Pons (tissue), 1 donor: ENCODE results near the gene DTNB.
"Not testable (repeated sequence)": the region's sequence is repeated elsewhere in the genome, so short reads cannot be mapped to it uniquely, and the experiment has no call there.

Source experiments
- DNase-seq: peaks from one replicate; pipeline ENCODE4 v3.0.0-alpha.2; 2016; ENCODE audit warnings: low spot score

The DTNB gene

DNA sequence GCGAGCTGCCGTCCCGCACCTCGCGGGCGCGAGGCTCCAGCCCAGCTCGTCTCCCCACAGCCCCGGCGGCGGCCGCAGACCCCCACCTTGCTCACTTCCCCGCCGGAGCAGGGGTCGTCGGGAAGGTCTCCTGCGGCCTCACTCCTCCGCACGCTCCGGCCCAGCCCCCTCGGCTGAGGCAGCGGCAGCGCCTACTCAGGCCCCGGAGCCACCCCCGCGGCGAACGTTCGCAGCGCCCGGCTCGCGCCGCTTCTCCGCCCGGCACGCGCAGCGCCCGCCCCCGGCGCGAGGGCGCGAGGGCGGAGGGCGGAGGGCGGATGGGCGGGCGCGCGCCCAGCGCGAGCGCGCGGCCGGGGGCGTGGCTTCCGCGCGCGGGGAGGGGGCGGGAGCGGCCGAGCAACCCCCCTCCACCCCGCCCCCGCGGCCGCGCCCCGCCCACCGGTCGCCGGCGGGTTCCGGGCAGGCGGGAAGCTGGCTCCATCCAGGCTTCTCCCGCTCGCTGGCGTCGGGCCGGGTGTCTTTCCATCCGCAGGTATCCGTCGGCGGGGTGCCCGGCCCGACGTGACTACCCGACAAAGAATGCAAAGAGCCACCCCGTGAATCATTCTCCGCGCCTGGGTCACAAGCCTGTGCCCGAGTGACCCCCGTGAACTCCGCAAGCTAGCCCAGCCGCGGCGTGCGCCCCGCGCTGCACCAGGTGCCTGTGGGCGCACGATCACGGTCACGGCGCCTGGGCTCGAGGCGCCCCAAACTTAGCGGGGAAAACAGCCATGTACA is at the start of gene DTNB:
Gene DTNB (minus strand): TSS at position 278 of the 777 bp plus-strand sequence. CDS start 20,917 bp downstream, outside the sequence.
- peak; percentile 67 for DNase-seq

- no peak for DNase-seq
Observed at GRCh38 chr2:25722224-25722623, 48.8 kb upstream of the DTNB start.

DNA sequence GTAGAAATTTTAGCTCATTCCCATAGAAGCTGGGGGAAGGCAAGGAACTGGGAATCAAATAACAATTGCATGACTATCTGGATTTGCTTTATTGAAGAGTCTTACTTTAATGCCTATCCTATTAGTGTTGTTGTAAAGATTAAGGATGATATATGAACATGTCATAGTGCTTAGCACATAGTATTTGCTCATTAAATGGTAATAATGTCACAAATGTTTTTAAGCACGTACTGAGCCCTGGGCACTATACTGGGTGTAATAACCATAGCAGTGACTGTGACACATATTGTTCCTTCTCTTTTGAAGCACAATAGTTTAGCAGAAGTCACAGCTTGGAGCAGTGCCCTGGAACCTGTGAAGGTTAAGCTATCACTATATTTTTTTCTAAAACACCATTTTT is 47.2 kb upstream of the DTNB start:
- no peak for DNase-seq

GRCh38 chr2:25714740-25715139 is 41.4 kb upstream of the DTNB start:
- DNase-seq: no peak

DNA sequence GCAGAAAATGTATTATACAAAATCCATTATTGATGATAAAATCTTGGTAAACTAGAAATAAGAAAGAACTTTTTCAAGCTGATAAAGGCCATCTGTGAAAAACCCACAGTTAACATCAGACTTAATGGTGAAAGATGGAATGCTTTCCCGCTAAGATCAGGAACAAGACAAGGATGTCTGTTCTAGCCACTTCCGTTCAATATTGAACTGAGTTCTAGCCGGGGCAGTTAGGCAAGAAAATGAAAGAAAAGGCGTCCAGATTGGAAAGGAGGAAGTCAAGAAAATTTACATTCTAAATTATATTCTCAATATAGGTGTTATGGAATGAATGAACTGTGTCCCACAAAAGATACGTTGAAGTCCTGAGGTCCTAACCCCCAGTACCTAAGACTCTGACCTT is 39.1 kb upstream of the DTNB start:
- no peak for DNase-seq

GRCh38 chr2:25711675-25712354 is 38.4 kb upstream of the DTNB start:
- peak; percentile 37 for DNase-seq

- DNase-seq: no peak
Observed at GRCh38 chr2:25710750-25711149, 37.4 kb upstream of the DTNB start.

DNA sequence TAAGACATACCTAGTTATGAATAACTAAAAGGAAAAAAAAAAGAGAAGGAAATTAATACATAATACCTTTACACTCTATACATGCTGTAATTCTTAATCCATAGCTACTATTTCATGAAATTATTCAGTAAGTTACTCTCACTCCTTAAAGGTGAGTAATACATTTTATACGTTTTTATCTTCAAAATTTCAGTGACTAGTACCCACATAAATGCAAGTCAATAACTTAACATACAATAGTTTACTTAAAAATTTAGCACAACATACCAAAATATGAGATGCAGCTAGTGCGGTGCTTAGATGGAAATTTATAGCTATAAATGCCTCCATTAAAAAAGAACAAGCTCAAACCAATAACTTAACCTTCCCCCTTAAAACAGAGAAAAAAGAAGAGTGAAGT is 36.0 kb upstream of the DTNB start:
- no peak for DNase-seq

DNA sequence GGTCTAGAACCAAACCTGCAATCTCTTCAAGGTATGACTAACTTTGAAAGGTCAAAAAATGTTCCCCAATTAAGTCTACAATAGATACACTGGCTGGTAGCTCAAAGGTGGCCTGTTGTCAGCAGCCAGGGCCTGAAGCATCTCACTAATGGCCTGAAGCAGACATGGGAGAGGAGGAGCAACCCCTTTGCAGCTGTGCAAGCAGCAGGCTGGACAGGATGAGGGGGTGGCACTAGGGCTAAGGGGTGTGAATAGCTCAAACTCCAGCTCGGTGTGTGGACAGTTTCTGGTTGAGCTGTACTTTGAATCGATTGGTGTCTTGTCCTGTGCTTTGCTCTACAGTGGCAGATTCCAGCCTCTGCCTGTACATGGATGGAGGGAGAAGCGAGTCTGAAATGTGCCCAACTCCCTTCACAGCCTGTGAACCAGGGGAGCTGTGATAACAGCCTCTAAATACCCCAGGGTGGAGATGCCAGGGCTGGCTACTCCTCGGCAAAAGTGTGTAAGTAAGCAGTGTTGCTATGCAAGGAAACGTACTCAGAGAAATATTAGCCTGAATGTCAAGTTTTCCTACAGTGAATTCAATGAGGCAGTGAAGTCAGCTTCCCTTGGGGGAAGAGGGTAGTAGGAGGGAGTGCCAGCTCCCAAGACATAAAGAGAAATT is 34.7 kb upstream of the DTNB start:
- no peak for DNase-seq

- DNase-seq: not testable (repeated sequence)
Observed at GRCh38 chr2:25705575-25705974, 32.2 kb upstream of the DTNB start.

DNA sequence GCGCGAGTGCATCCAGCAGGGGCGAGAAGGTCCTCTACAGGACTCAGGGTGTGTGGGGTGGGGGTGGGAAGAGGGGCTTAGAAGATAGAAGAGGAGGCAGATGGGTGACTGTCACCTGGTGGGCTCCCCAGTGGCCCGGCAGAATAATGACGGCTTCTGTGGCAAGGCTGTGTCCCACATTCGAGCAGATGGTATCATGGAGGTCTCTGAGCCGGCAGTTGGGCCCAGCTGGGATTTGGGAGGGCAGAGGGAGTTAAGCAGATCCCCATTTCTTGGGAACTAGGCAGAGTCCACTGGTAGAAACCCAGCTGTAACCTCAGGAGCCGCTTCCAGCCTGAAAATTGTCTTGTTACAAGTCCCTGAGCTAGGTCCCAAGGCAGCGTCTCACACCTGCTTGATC is 28.4 kb upstream of the DTNB start:
- no peak for DNase-seq

DNA sequence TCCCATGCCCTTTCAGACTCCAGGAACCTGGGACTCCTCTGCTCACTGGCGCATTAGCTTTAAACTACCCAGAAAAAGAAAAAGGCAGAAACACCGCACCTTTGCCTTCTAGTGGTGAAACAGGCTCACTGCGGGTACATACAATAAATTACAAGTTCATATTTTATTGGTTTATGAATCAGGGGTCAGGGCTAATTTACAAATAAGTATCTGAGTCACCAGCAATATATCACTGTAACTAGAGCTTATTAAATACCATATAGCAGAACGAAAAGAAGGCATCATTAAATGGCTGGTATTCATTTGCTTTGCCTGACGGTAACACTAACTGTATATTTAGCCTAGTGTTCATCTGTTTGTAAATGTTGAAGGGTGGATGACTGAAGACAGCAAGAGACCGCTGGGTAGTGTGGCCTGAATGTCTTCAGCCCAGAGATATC is 26.9 kb upstream of the DTNB start:
- DNase-seq: peak; percentile 39

GRCh38 chr2:25699216-25699615 is 25.8 kb upstream of the DTNB start:
- DNase-seq: no peak

GRCh38 chr2:25698752-25699151 is 25.4 kb upstream of the DTNB start:
- DNase-seq: no peak

DNA sequence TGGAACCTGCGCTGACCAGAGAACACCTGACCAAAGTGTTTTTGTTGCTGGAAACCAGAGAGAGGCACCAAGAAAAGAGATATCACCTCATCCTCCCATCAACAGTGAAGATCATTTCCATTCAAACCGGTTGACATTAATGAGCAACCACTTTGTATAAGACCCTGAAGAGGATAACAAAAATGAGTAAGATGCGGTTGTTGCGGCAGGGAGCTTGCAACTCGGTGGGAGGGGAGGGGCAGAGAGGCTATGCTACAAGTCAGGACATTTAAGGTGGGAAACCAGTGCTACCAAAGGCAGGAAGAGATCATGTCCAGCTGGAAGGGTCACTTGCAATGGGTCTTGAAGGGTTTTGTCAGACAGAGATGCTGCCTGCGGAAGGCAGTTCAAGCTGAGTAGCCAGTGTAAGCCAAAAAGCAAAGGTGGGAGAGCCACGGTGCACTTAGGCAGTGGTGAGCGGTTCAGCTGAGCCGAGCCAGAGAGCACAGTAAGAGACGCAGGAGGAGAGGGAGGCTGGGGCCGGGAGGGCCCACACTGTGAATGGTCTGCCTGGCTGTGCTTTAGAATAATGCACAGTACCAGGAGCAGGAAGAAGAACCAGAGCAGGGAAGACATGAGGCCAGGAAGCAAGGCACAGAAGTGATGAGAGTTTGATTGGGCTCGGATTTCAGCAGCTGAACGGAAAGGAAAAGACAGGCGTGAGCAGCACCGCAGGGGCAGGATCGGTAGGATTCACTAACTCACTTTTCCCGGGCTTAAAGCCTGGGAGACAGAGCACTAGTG is 24.4 kb upstream of the DTNB start:
- DNase-seq: no peak

DNA sequence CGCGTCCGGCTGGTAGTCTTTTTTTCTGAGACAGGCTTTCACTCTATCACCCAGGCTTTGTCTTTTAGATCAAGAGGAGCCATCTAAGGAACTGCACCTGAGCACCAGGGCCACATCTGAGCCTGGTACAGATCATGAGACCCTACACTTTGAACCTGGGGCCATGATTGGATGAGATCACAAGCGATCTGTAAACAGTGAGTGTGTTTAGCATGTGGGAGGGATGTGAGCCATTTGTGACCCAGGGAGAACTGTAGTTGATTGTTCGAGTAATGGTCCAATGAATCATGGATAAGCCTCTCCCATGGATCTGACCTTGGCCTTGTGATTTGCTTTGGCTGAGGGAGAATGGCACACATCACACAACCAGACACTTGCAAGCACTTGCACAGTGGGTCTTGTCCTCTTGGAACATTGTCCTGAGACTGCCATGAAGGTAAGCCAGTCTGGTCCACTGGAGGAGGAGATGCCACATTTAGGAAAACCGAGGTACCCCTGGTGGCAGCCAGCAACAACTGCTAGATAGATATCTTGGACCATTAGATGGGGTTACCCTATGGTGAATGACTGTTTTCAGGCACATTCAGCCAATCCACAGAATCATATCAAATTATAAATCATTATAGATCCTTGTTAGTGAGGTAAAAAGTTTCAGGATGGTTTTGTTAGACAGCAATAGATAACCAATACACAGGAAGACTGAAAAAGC is 19.5 kb upstream of the DTNB start:
- DNase-seq: no peak

- DNase-seq: no peak
Observed at GRCh38 chr2:25692143-25692542, 18.8 kb upstream of the DTNB start.

DNA sequence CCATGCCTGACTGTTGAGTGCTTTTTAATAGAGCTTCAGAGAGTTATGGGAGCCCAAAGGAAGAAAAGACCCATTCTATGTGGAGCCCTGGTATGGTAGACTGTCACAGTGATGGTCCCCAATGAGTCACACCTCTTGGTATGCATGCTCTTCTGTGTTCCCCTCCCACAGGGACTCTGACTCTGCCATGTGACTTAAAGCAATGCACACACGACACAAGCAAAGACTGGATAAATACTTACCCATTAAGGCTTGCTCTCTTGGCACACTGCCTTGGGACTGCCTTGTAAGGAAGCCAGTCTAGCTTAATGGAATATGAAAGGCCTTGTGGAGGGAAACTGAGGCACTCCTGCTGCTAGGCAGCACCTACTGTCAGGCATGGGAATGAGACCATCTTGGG is 16.7 kb upstream of the DTNB start:
- DNase-seq: no peak

DNA sequence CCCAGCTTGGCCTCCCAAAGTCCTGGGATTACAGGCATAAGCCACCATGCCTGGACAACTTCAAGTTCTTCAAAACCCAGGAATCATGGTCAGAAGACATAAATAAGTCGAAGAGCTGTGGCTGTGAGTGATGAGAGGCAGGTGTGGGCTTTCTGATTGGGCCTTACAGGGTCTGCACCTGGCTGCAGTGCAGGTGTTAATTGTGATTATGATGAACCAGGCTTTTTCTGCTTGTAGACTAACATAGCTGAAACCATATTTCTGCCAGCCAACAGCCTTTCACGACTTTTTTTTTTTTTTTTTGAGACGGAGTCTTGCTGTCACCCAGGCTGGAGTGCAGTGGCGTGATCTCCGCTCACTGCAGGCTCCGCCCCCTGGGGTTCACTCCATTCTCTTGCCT is 14.9 kb upstream of the DTNB start:
- no peak for DNase-seq

- no peak for DNase-seq
Observed at GRCh38 chr2:25685741-25686140, 12.4 kb upstream of the DTNB start.
